BJ (cell line): ENCODE data around the gene CHCHD3. TPM values are rescaled to one million over a fixed set of nuclear protein-coding genes. Genes with fewer than 3 reads are reported as not detected.
A peak's percentile ranks its signal among the peaks of the same experiment; 100 is the strongest.

Experiments
- CTCF ChIA-PET: fragments of 350-600 bp; formaldehyde crosslinking; extraction: SDS; loops from one replicate; lab custom pipeline; 2021; ENCODE audit warnings: antibody characterized with exemption, inconsistent platforms; lab: Yijun Ruan, JAX
- POLR2A ChIA-PET: fragments of 300-600 bp; sonication (Branson Sonifier 250); formaldehyde crosslinking; extraction: SDS; loops from one replicate; lab custom pipeline; 2021; ENCODE audit warnings: antibody characterized with exemption; lab: Charles Lee
- DNase-seq: peaks from one replicate; pipeline ENCODE4 v3.0.0-alpha.2; 2011; ENCODE audit warnings: low read depth
- H3K27me3 ChIP-seq: 2 replicates; pipeline ENCODE4 v1.6.0; 2011; ENCODE audit warnings: low read length; ENCODE audit not compliant: control insufficient read depth, insufficient read depth
- H3K36me3 ChIP-seq: 2 replicates; pipeline ENCODE4 v1.5.1; 2011; ENCODE audit warnings: low read length; ENCODE audit not compliant: control insufficient read depth, insufficient read depth
- H3K4me3 ChIP-seq: 2 replicates; pipeline ENCODE4 v1.5.1; 2011; ENCODE audit warnings: low read depth, mild to moderate bottlenecking, control low read depth, low read length
- polyA plus RNA-seq: library from polyadenylated mRNA; depleted of rRNA; stranded (reverse); fragments of >200 nt; gene quantifications from 2 replicates; pipeline ENCODE4 v1.2.3, GENCODE V29; 2011
- TF ChIP-seq, protein P1 (sequence below): IDR thresholded peaks from 2 replicates; pipeline ENCODE4 v1.5.1; 2011; ENCODE audit warnings: low read depth, mild to moderate bottlenecking, control low read depth, inconsistent platforms, low read length, moderate library complexity; ENCODE audit not compliant: insufficient read depth

Gene CHCHD3
- polyA plus RNA-seq, 1 experiment: 47.2 TPM

DNA sequence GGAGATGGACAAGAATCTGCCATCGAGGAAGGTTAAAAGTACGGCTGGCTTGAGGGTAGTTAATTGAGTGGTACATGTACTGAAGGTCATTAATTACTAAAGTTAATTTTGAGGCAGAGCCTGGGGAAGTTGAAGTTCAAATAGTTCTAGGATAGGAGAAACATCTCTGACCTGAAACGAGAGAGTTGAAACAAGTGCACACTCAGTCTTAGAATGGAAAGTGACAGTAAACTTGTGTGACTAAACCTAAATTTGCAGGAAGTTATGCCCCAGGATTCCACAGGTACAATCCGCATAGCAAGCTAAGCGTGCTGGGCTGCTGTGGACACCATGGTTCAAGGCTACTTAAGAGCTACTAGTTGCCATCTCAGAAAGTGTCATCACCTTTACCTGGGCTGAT lies 209.9 kb downstream of the CHCHD3 start:
- CTCF ChIA-PET: interaction anchor here (1.0 kb wide), 1 partner anchor 28 kb away, joined by 3 read pairs; no protein-coding TSS in a partner anchor
- H3K36me3 ChIP-seq: no peaks in the 10 kb centered on the region
- POLR2A ChIA-PET: no interaction called here
- H3K27me3 ChIP-seq: no peaks in the 10 kb centered on the region
- TF ChIP-seq, protein P1, sequence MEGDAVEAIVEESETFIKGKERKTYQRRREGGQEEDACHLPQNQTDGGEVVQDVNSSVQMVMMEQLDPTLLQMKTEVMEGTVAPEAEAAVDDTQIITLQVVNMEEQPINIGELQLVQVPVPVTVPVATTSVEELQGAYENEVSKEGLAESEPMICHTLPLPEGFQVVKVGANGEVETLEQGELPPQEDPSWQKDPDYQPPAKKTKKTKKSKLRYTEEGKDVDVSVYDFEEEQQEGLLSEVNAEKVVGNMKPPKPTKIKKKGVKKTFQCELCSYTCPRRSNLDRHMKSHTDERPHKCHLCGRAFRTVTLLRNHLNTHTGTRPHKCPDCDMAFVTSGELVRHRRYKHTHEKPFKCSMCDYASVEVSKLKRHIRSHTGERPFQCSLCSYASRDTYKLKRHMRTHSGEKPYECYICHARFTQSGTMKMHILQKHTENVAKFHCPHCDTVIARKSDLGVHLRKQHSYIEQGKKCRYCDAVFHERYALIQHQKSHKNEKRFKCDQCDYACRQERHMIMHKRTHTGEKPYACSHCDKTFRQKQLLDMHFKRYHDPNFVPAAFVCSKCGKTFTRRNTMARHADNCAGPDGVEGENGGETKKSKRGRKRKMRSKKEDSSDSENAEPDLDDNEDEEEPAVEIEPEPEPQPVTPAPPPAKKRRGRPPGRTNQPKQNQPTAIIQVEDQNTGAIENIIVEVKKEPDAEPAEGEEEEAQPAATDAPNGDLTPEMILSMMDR: no peak
- no peak overlapping the region for H3K4me3 ChIP-seq
- no peak for DNase-seq

DNA sequence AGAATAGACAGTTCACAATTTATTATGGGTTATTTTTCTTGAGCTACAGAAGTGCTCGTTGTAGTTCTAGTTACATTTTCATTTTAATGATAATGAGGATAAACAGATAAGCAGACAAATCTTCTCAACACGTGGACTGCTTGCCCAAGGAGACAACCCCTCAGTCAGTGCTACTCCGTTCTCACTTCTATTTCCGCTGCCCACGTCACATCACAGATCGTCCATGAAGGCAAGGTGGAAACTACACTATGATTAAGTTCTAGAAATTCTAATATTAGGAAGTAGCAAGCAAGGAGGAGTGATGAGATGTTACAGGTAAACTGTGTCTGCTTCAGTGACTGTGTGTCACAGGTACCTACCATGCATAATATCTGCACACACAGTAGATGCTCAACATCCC lies 210.5 kb downstream of the CHCHD3 start:
- ChIA-PET CTCF (no interaction called here), POLR2A (no interaction called here)
- TF ChIP-seq, protein P1: no peak
- H3K4me3 ChIP-seq: no peak overlapping the region
- H3K36me3 ChIP-seq: no peaks in the 10 kb centered on the region
- H3K27me3 ChIP-seq: no peaks in the 10 kb centered on the region
- no peak for DNase-seq

DNA sequence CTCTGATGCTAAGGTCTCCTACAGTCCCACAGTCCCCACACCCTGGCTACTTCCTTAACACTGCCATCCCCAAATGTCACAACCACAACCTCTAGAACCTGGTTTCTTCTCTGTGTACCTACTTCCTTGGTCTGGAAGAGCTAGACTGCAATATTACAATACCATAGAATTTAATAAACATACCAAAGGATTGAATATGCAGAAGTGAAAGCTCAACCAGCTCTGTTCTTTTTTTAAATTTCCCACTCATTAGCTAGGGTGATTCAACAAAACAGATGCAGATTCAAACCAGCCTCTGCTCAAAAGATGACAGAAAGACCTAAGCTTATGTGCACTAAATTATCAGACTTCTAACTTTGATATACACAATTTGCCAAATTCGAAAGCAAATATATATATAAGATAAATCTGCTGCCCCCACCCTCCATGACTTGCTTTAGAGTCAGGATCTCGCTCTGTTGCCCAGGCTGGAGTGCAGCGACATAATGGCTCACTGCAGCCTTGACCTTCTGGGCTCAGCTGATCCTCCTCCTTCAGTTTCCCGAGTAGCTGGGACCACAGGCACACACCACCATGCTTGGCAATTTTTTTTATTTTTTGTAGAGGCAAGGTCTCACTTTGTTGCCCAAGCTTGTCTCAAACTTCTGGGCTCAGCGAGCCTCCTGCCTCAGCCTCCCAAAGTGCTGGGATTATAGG lies 212.6 kb downstream of the CHCHD3 start:
- Histone ChIP-seq H3K4me3 (no peak overlapping the region), H3K36me3 (no peaks in the 10 kb centered on the region), H3K27me3 (no peaks in the 10 kb centered on the region)
- peak; percentile 10 for DNase-seq
- TF ChIP-seq, protein P1: no peak
- ChIA-PET POLR2A (no interaction called here), CTCF (interaction anchor here (1.1 to 1.5 kb wide), 3 partner anchors 10 to 159 kb away, joined by 4 to 6 read pairs (median 5); no protein-coding TSS in a partner anchor)

DNA sequence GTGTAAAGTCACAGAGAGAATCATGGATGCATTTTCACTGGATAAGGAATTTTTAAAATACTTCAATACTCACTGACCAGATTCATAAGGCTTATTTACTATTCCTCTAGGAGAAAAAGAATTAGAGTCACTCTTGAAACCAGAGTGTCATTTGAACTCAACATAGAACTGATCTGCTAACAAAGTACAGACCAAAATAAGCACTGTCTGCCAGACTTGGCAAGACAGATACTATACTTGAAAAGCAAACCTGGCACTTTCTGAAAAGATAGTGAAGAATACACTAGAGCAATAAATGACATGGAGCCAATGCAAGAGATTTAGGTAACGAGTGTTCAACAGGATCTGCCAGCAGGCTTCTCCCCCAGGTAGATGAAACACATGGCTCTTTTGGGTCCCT lies 215.3 kb downstream of the CHCHD3 start:
- no peak for DNase-seq
- H3K36me3 ChIP-seq: no peaks in the 10 kb centered on the region
- TF ChIP-seq, protein P1: no peak
- no peaks in the 10 kb centered on the region for H3K27me3 ChIP-seq
- no peak overlapping the region for H3K4me3 ChIP-seq
- POLR2A ChIA-PET: no interaction called here
- CTCF ChIA-PET: no interaction called here

DNA sequence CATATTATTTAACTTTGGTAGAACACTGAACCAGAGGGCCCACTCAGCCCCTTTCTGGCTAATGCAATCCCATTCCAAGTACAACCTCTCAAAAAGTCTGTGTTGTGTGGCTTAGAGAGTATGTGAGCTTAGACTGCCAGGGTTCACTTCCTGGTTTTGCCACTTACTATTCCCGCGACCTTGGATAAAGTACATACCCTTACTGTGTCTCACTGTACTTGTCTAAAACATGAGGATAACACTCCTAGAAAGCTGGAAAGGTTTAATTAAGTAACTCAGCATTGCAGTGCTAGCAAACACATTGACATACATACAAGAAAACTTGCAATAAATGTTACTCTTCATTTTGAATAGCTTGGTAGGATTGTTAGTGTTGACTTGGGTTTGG lies 215.8 kb downstream of the CHCHD3 start:
- TF ChIP-seq, protein P1: no peak
- CTCF ChIA-PET: no interaction called here
- no peak for DNase-seq
- POLR2A ChIA-PET: interaction anchor here (0.6 kb wide), 2 partner anchors 10 to 35 kb away, joined by 3 to 4 read pairs; no protein-coding TSS in a partner anchor
- H3K27me3 ChIP-seq: no peaks in the 10 kb centered on the region
- H3K36me3 ChIP-seq: no peaks in the 10 kb centered on the region
- H3K4me3 ChIP-seq: no peak overlapping the region
